Right lobe of liver (tissue), 6 donors: Measurements from ENCODE around the gene SVIL. TPM values are rescaled to one million over a fixed set of nuclear protein-coding genes. Genes with fewer than 3 reads are reported as not detected.
"Not testable (repeated sequence)": the region's sequence is repeated elsewhere in the genome, so short reads cannot be mapped to it uniquely, and the experiment has no call there.

Source experiments
- ATAC-seq, 4 donors: fragments of 200-7000 bp; cut with Tn5 transposase; one replicate each; pipeline ENCODE4 v1.9.1; 2020; ENCODE audit warnings: mild to moderate bottlenecking in 4 of 4, moderate library complexity in 4 of 4
- DNase-seq, 3 donors: peaks; one replicate each; pipeline ENCODE4 v3.0.0-alpha.2; 2020
- H3K27ac ChIP-seq, 3 donors: fragments of 200-600 bp; one replicate each; pipeline ENCODE4 v1.8.0; 2022
- H3K27me3 ChIP-seq, 2 donors: fragments of 200-600 bp; one replicate each; pipeline ENCODE4 v1.8.0; 2022
- H3K36me3 ChIP-seq, 4 donors: fragments of 200-600 bp; sonication (generic) in 1 of 4; one replicate each; pipeline versions ENCODE4 v1.5.1 to v1.8.0; 2017 to 2022; ENCODE audit warnings: control low read depth in 1 of 4
- H3K4me1 ChIP-seq, 4 donors: fragments of 200-600 bp; sonication (generic) in 1 of 4; one replicate each; pipeline versions ENCODE4 v1.5.1 to v1.8.0; 2017 to 2022; ENCODE audit warnings: control low read depth in 1 of 4
- H3K4me3 ChIP-seq, 3 donors: fragments of 200-600 bp; one replicate each; pipeline ENCODE4 v1.8.0; 2022
- H3K9me3 ChIP-seq, 4 donors: fragments of 200-600 bp; sonication (generic) in 1 of 4; one replicate each; pipeline versions ENCODE4 v1.5.1 to v1.8.0; 2017 to 2022; ENCODE audit warnings: control low read depth in 1 of 4
- CTCF ChIP-seq, 4 donors: fragments of 200-600 bp in 3 of 4; fragments of 450-650 bp in 1 of 4; IDR thresholded peaks; one replicate each; pipeline versions ENCODE4 v1.5.1 to v1.8.0; 2016 to 2022; ENCODE audit warnings: antibody characterized with exemption in 4 of 4, mild to moderate bottlenecking in 2 of 4
- POLR2A ChIP-seq: fragments of 450-650 bp; IDR thresholded peaks from one replicate; pipeline ENCODE4 v1.6.1; 2017; ENCODE audit warnings: antibody characterized with exemption, mild to moderate bottlenecking
- WGBS: methylation state at CpG from one replicate; pipeline ENCODE4 v1.1.6; 2018; ENCODE audit warnings: low coverage, low lambda C conversion rate; ENCODE audit not compliant: insufficient coverage; ENCODE audit errors: missing lambda C conversion rate; 5-methylcytosine and 5-hydroxymethylcytosine counted together
- intact Hi-C, 2 donors: fragments of 100-400 bp; cut with DNase I; formaldehyde crosslinking; loops; one replicate each; pipeline versions ENCODE4 v1.11.2 to v1.14.1; 2022
- total RNA-seq, 6 experiments: library from RNA; depleted of rRNA in 2 of 6; stranded (reverse); fragments of >200 nt in 2 of 6; fragmentation: NEBNext Ultra II Directional in 3 of 6; extraction: Animal tissue kit (Norgen Biotek cat#: 25700) in 3 of 6; gene quantifications; one replicate each; pipeline versions ENCODE4 v1.1.0 to v1.2.4, GENCODE V29; 2016 to 2023
- donor health status: DM: no; HTN: yes; CAD: no.
- donor health status: DM: no; HTN: no; CAD: no.
- donor health status: DM: no; HTN: no; CAD: no.
- donor health status: DM: no; HTN: yes; CAD: no.
- donor health status: DM: no; HTN: yes; CAD: no.

Gene SVIL
- total RNA-seq, 6 experiments from 2014 or later: 12.3 to 15.1 (median 13.6) TPM

GRCh38 chr10:29579455-29579970 is 55.3 kb downstream of the SVIL start:
- no peak for DNase-seq
- no peak for ATAC-seq
- no peaks in the 10 kb centered on the region for H3K27me3 ChIP-seq
- H3K9me3 ChIP-seq: no peaks in the 10 kb centered on the region
- H3K4me3 ChIP-seq: no peak overlapping the region
- H3K27ac ChIP-seq: no peak overlapping the region
- intact Hi-C loops: no loop called here
- 79% methylated on average over 7 of the region's 12 CpGs for WGBS
- H3K4me1 ChIP-seq: no peaks in the 10 kb centered on the region
- TF ChIP-seq POLR2A (no peak), CTCF (IDR thresholded peaks at IDR 0.05) (no peak)
- no peaks in the 10 kb centered on the region for H3K36me3 ChIP-seq

- Histone ChIP-seq H3K36me3 (no peaks in the 10 kb centered on the region), H3K27ac (no peak overlapping the region), H3K27me3 (no peaks in the 10 kb centered on the region), H3K9me3 (no peaks in the 10 kb centered on the region), H3K4me3 (no peak overlapping the region), H3K4me1 (no peaks in the 10 kb centered on the region)
- ATAC-seq (no peak), DNase-seq (no peak)
- intact Hi-C loops: no loop called here
- TF ChIP-seq POLR2A (no peak), CTCF (IDR thresholded peaks at IDR 0.05) (no peak)
- WGBS: 93% methylated on average over 3 of the region's 3 CpGs
Observed at GRCh38 chr10:29578457-29578856, 56.3 kb downstream of the SVIL start.

GRCh38 chr10:29576681-29577080 is 58.1 kb downstream of the SVIL start:
- no peak for DNase-seq
- H3K27me3 ChIP-seq: no peaks in the 10 kb centered on the region
- no peaks in the 10 kb centered on the region for H3K4me1 ChIP-seq
- TF ChIP-seq CTCF (IDR thresholded peaks at IDR 0.05) (no peak), POLR2A (no peak)
- ATAC-seq: no peak
- H3K9me3 ChIP-seq: no peaks in the 10 kb centered on the region
- WGBS: 95% methylated on average over 8 of the region's 8 CpGs
- H3K36me3 ChIP-seq: no peaks in the 10 kb centered on the region
- no peak overlapping the region for H3K4me3 ChIP-seq
- no peak overlapping the region for H3K27ac ChIP-seq
- intact Hi-C loops: no loop called here

- intact Hi-C loops: no loop called here
- no peak for ATAC-seq
- TF ChIP-seq CTCF (IDR thresholded peaks at IDR 0.05) (no peak), POLR2A (no peak)
- Histone ChIP-seq H3K27me3 (no peaks in the 10 kb centered on the region), H3K27ac (no peak overlapping the region), H3K4me3 (no peak overlapping the region), H3K9me3 (no peaks in the 10 kb centered on the region), H3K4me1 (no peaks in the 10 kb centered on the region), H3K36me3 (no peaks in the 10 kb centered on the region)
- WGBS: 100% methylated on average over 2 of the region's 2 CpGs
- DNase-seq: no peak
Observed at GRCh38 chr10:29575098-29575455, 59.7 kb downstream of the SVIL start.

GRCh38 chr10:29574212-29575097 is 60.3 kb downstream of the SVIL start:
- H3K4me1 ChIP-seq, H3K36me3 ChIP-seq, H3K4me3 ChIP-seq, H3K27me3 ChIP-seq, ATAC-seq, H3K27ac ChIP-seq, H3K9me3 ChIP-seq, DNase-seq, intact Hi-C loops: not testable (repeated sequence)
- whole genome bisulfite sequencing: 96% methylated on average over 6 of the region's 10 CpGs

- DNase-seq, ATAC-seq, H3K36me3 ChIP-seq, H3K27me3 ChIP-seq, H3K27ac ChIP-seq, intact Hi-C loops, H3K4me1 ChIP-seq, H3K4me3 ChIP-seq, H3K9me3 ChIP-seq: not testable (repeated sequence)
- 85% methylated on average over 2 of the region's 2 CpGs for WGBS
Observed at GRCh38 chr10:29570248-29570647, 64.5 kb downstream of the SVIL start.
